ENCODE results near the gene STX16.
A peak's percentile ranks its signal among the peaks of the same experiment; 100 is the strongest.

Gene STX16

DNA sequence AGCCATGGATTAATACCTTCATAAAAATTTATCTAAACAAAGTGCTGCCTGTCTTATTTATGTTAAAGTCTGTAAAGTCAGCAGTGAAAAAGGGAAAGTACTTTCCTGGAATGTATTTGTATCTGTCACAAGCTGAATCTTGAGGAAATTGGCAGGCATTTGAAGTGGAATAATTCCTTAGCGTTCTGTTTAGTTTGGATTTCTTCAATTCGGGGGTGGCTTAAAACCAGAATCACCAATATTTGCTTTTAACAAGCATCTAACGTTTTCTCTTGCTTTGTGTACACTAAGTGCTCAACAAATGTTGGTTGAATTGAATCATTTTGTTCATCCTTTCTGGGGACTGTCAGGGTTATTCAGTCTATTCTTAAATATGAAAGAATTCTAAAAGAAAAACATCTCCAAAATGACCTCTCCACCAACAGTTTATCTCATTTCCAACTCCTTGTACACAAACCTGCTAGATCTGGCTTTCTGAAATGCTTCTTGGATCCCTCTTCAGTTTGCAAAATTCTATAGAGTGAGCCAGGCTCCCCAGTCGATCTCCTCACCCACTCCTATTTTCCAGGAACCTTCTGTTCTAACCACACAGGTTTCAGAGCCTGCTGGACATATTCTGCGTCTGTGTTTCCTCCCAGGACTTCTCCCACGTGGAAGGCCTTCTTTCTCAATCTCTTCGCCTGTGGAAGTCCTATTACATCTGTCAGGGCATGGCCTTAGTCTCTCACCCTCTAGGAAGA, 39.5 kb downstream of the STX16 start:
- H3K4me3 ChIP-seq (ENCODE audit: low read length): no peak overlapping the region
- H3K4me1 ChIP-seq (ENCODE audit: control insufficient read depth, low read depth, low read length): no peaks in the 10 kb centered on the region
- H3K9ac ChIP-seq (ENCODE audit: low read length): peak overlapping the region; percentile 6
- H3K23ac ChIP-seq (ENCODE audit: low read length): no peak overlapping the region
- H3K4ac ChIP-seq (ENCODE audit: low read depth, low read length): no peak overlapping the region
- no CpG with 5 or more reads among the region's 7 CpGs for WGBS (ENCODE audit: extremely low coverage, insufficient coverage, low lambda C conversion rate)
- no peaks in the 10 kb centered on the region for H3K27me3 ChIP-seq (ENCODE audit: insufficient read depth, low read length, poor library complexity)
- H3K18ac ChIP-seq (ENCODE audit: low read length): no peak overlapping the region
- H2BK15ac ChIP-seq (replicated peaks; ENCODE audit: low read depth): no peak overlapping the region
- H2BK5ac ChIP-seq (ENCODE audit: low read length): no peak overlapping the region
- no peak overlapping the region for H4K8ac ChIP-seq (ENCODE audit: low read depth, low read length)
- H3K79me1 ChIP-seq (ENCODE audit: low read length): peaks cover 4% of the 10 kb centered on the region
- H4K5ac ChIP-seq (ENCODE audit: low read length): no peak overlapping the region
- H2AK5ac ChIP-seq (ENCODE audit: low read length): no peak overlapping the region
- H3K36me3 ChIP-seq (ENCODE audit: control insufficient read depth, insufficient read depth, low read length): no peaks in the 10 kb centered on the region
- H3K27ac ChIP-seq (ENCODE audit: low read depth, low read length): no peak overlapping the region
- no peaks in the 10 kb centered on the region for H3K79me2 ChIP-seq (ENCODE audit: control insufficient read depth, insufficient read depth, low read length)
- no peak for DNase-seq
- no peak overlapping the region for H3K4me2 ChIP-seq (ENCODE audit: low read length)
- H3K56ac ChIP-seq (ENCODE audit: low read length): no peak overlapping the region
- no peak overlapping the region for H2BK120ac ChIP-seq (ENCODE audit: low read depth, low read length)

GRCh38 chr20:58691773-58692578, 40.9 kb downstream of the STX16 start:
- Histone ChIP-seq H3K56ac (ENCODE audit: low read length) (peak overlapping the region; percentile 82), H3K79me2 (ENCODE audit: control insufficient read depth, insufficient read depth, low read length) (no peaks in the 10 kb centered on the region), H3K23ac (ENCODE audit: low read length) (no peak overlapping the region), H2BK5ac (ENCODE audit: low read length) (peak overlapping the region; percentile 17), H3K4ac (ENCODE audit: low read depth, low read length) (peak overlapping the region; percentile 89), H3K27me3 (ENCODE audit: insufficient read depth, low read length, poor library complexity) (no peaks in the 10 kb centered on the region), H4K5ac (ENCODE audit: low read length) (no peak overlapping the region), H3K4me3 (ENCODE audit: low read length) (no peak overlapping the region), H3K4me2 (ENCODE audit: low read length) (no peak overlapping the region), H4K8ac (ENCODE audit: low read depth, low read length) (no peak overlapping the region), H3K79me1 (ENCODE audit: low read length) (peaks cover 4% of the 10 kb centered on the region), H2BK120ac (ENCODE audit: low read depth, low read length) (no peak overlapping the region), H2BK15ac (replicated peaks; ENCODE audit: low read depth) (no peak overlapping the region), H3K9ac (ENCODE audit: low read length) (peak overlapping the region; percentile 50), H3K27ac (ENCODE audit: low read depth, low read length) (peak overlapping the region; percentile 47), H3K4me1 (ENCODE audit: control insufficient read depth, low read depth, low read length) (no peaks in the 10 kb centered on the region), H2AK5ac (ENCODE audit: low read length) (peak overlapping the region; percentile 54), H3K36me3 (ENCODE audit: control insufficient read depth, insufficient read depth, low read length) (no peaks in the 10 kb centered on the region), H3K18ac (ENCODE audit: low read length) (peak overlapping the region; percentile 78)
- peak; percentile 27 for DNase-seq
- no CpG with 5 or more reads among the region's 31 CpGs for WGBS (ENCODE audit: extremely low coverage, insufficient coverage, low lambda C conversion rate)

GRCh38 chr20:58692579-58693225, 41.6 kb downstream of the STX16 start, which contains the start of gene NPEPL1:
NPEPL1 (plus strand) TSS chr20:58692800; CDS start chr20:58692901, 101 bp downstream.
- Histone ChIP-seq H3K4me2 (ENCODE audit: low read length) (peak within 1 kb of the TSS; percentile 54), H2AK5ac (ENCODE audit: low read length) (peak within 1 kb of the TSS; percentile 54), H3K9ac (ENCODE audit: low read length) (peak within 1 kb of the TSS; percentile 85), H2BK5ac (ENCODE audit: low read length) (peak within 1 kb of the TSS; percentile 17), H3K4me1 (ENCODE audit: control insufficient read depth, low read depth, low read length) (no peaks in the 10 kb centered on the region), H3K4ac (ENCODE audit: low read depth, low read length) (peak within 1 kb of the TSS; percentile 89), H3K4me3 (ENCODE audit: low read length) (no peak within 1 kb of the TSS), H4K8ac (ENCODE audit: low read depth, low read length) (no peak within 1 kb of the TSS), H2BK15ac (replicated peaks; ENCODE audit: low read depth) (no peak within 1 kb of the TSS), H3K36me3 (ENCODE audit: control insufficient read depth, insufficient read depth, low read length) (no peaks in the 10 kb centered on the region), H3K56ac (ENCODE audit: low read length) (peak within 1 kb of the TSS; percentile 89), H3K27me3 (ENCODE audit: insufficient read depth, low read length, poor library complexity) (no peaks in the 10 kb centered on the region), H3K23ac (ENCODE audit: low read length) (peak within 1 kb of the TSS; percentile 75), H3K18ac (ENCODE audit: low read length) (peak within 1 kb of the TSS; percentile 78), H3K79me2 (ENCODE audit: control insufficient read depth, insufficient read depth, low read length) (no peaks in the 10 kb centered on the region), H3K27ac (ENCODE audit: low read depth, low read length) (peak within 1 kb of the TSS; percentile 67), H4K5ac (ENCODE audit: low read length) (no peak within 1 kb of the TSS), H3K79me1 (ENCODE audit: low read length) (peaks cover 4% of the 10 kb centered on the region), H2BK120ac (ENCODE audit: low read depth, low read length) (no peak within 1 kb of the TSS)
- no CpG with 5 or more reads among the region's 93 CpGs for WGBS (ENCODE audit: extremely low coverage, insufficient coverage, low lambda C conversion rate)
- peak; percentile 80 for DNase-seq

DNA sequence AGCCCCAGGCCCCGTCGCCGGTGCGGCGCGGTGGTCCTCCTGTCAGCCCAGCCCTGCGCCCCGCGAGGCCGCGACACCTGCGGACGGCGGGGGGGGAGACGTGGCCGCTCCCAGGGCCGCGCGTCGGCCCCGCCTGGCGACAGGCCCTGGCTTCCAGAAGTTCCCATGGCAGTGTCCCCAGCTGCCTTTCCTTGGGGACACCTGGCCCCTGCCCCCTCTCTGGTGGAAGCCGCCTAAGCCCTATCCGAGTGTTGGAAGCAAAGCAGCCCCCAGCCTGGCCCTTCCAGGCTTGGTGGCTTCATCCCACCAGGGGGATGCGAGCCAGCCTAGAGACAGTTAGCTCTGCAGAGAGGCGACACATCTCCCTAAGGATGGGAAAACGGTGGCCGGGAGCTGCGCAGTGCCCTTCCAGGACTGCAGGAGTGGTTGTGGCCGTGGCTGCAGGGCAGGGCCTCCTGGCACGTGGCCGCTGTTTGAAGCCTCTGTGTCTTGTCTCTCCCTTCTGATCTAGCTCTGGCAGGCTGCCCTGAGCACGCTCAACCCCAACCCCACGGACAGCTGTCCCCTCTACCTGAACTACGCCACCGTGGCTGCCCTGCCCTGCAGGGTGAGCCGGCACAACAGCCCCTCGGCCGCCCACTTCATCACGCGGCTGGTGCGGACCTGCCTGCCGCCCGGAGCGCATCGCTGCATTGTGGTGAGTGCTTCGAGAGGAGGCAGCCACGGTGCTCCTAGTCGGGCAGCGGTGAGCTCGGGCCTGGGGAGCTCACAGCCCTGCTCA, 42.3 kb downstream of the STX16 start:
- Histone ChIP-seq H3K27me3 (ENCODE audit: insufficient read depth, low read length, poor library complexity) (no peaks in the 10 kb centered on the region), H3K79me2 (ENCODE audit: control insufficient read depth, insufficient read depth, low read length) (no peaks in the 10 kb centered on the region), H4K5ac (ENCODE audit: low read length) (no peak overlapping the region), H3K36me3 (ENCODE audit: control insufficient read depth, insufficient read depth, low read length) (no peaks in the 10 kb centered on the region), H3K4me3 (ENCODE audit: low read length) (no peak overlapping the region), H3K4me2 (ENCODE audit: low read length) (peak overlapping the region; percentile 34), H3K4ac (ENCODE audit: low read depth, low read length) (peak overlapping the region; percentile 74), H2BK120ac (ENCODE audit: low read depth, low read length) (no peak overlapping the region), H3K23ac (ENCODE audit: low read length) (peak overlapping the region; percentile 75), H2AK5ac (ENCODE audit: low read length) (no peak overlapping the region), H3K27ac (ENCODE audit: low read depth, low read length) (no peak overlapping the region), H2BK5ac (ENCODE audit: low read length) (no peak overlapping the region), H2BK15ac (replicated peaks; ENCODE audit: low read depth) (no peak overlapping the region), H3K4me1 (ENCODE audit: control insufficient read depth, low read depth, low read length) (no peaks in the 10 kb centered on the region), H3K18ac (ENCODE audit: low read length) (peak overlapping the region; percentile 57), H4K8ac (ENCODE audit: low read depth, low read length) (no peak overlapping the region), H3K9ac (ENCODE audit: low read length) (peak overlapping the region; percentile 85), H3K56ac (ENCODE audit: low read length) (peak overlapping the region; percentile 89), H3K79me1 (ENCODE audit: low read length) (peaks cover 4% of the 10 kb centered on the region)
- no CpG with 5 or more reads among the region's 51 CpGs for WGBS (ENCODE audit: extremely low coverage, insufficient coverage, low lambda C conversion rate)
- peak; percentile 66 for DNase-seq

GRCh38 chr20:58694241-58695083, 43.4 kb downstream of the STX16 start:
- no peak overlapping the region for H2AK5ac ChIP-seq (ENCODE audit: low read length)
- H3K56ac ChIP-seq (ENCODE audit: low read length): peak overlapping the region; percentile 18
- H3K4me3 ChIP-seq (ENCODE audit: low read length): no peak overlapping the region
- H2BK5ac ChIP-seq (ENCODE audit: low read length): no peak overlapping the region
- H3K18ac ChIP-seq (ENCODE audit: low read length): no peak overlapping the region
- no peak overlapping the region for H3K23ac ChIP-seq (ENCODE audit: low read length)
- peaks cover 4% of the 10 kb centered on the region for H3K79me1 ChIP-seq (ENCODE audit: low read length)
- H2BK15ac ChIP-seq (replicated peaks; ENCODE audit: low read depth): no peak overlapping the region
- no peak overlapping the region for H4K8ac ChIP-seq (ENCODE audit: low read depth, low read length)
- H3K27me3 ChIP-seq (ENCODE audit: insufficient read depth, low read length, poor library complexity): no peaks in the 10 kb centered on the region
- no peaks in the 10 kb centered on the region for H3K4me1 ChIP-seq (ENCODE audit: control insufficient read depth, low read depth, low read length)
- H4K5ac ChIP-seq (ENCODE audit: low read length): no peak overlapping the region
- no peak for DNase-seq
- no peak overlapping the region for H3K9ac ChIP-seq (ENCODE audit: low read length)
- no peak overlapping the region for H3K4me2 ChIP-seq (ENCODE audit: low read length)
- no peak overlapping the region for H3K27ac ChIP-seq (ENCODE audit: low read depth, low read length)
- WGBS (ENCODE audit: extremely low coverage, insufficient coverage, low lambda C conversion rate): no CpG with 5 or more reads among the region's 33 CpGs
- H3K4ac ChIP-seq (ENCODE audit: low read depth, low read length): no peak overlapping the region
- H3K36me3 ChIP-seq (ENCODE audit: control insufficient read depth, insufficient read depth, low read length): no peaks in the 10 kb centered on the region
- no peak overlapping the region for H2BK120ac ChIP-seq (ENCODE audit: low read depth, low read length)
- H3K79me2 ChIP-seq (ENCODE audit: control insufficient read depth, insufficient read depth, low read length): no peaks in the 10 kb centered on the region

Measured in mesendoderm (in vitro differentiated cells).